ENCODE results near the gene MYCBP2.

Gene MYCBP2

GRCh38 chr13:77180011-77180410 is 146.9 kb downstream of the MYCBP2 start:
- DNase-seq: no peak
- H3K36me3 ChIP-seq: peaks cover 59 to 77% (median 62%) of the 10 kb centered on the region in 3 donors
- TF ChIP-seq CTCF (IDR thresholded peaks at IDR 0.05): no peak
- H3K27ac ChIP-seq: no peak overlapping the region
- no peaks in the 10 kb centered on the region for H3K4me1 ChIP-seq
- intact Hi-C loops (cut with DNase I; ENCODE audit: low total_unique reads): loop anchor here (10.0 kb wide), 1 partner anchor 125 kb away; no protein-coding TSS in a partner anchor
- no peaks in the 10 kb centered on the region for H3K9me3 ChIP-seq
- H3K27me3 ChIP-seq: no peaks in the 10 kb centered on the region
- H3K4me3 ChIP-seq: no peak overlapping the region

- no peak for TF ChIP-seq CTCF (IDR thresholded peaks at IDR 0.05)
- H3K9me3 ChIP-seq: no peaks in the 10 kb centered on the region
Observed at GRCh38 chr13:77177646-77178045, 149.2 kb downstream of the MYCBP2 start.

GRCh38 chr13:77176350-77176749 is 150.5 kb downstream of the MYCBP2 start:
- TF ChIP-seq CTCF (IDR thresholded peaks at IDR 0.05): no peak
- no peak for DNase-seq
- H3K36me3 ChIP-seq: peaks cover 72 to 82% (median 77%) of the 10 kb centered on the region in 3 donors
- H3K4me1 ChIP-seq: no peaks in the 10 kb centered on the region
- no peak overlapping the region for H3K27ac ChIP-seq
- no peaks in the 10 kb centered on the region for H3K27me3 ChIP-seq
- H3K9me3 ChIP-seq: no peaks in the 10 kb centered on the region
- intact Hi-C loops (cut with DNase I; ENCODE audit: low total_unique reads): no loop called here
- no peak overlapping the region for H3K4me3 ChIP-seq

More at GRCh38 chr13:77177646-77178045, 149.2 kb downstream of the MYCBP2 start:
- intact Hi-C loops (cut with DNase I; ENCODE audit: low total_unique reads): no loop called here
- Histone ChIP-seq H3K27ac (no peak overlapping the region), H3K27me3 (no peaks in the 10 kb centered on the region), H3K4me3 (no peak overlapping the region), H3K36me3 (peaks cover 68 to 79% (median 72%) of the 10 kb centered on the region in 3 donors), H3K4me1 (no peaks in the 10 kb centered on the region)
- DNase-seq: no peak

GRCh38 chr13:77172650-77173049 is 154.2 kb downstream of the MYCBP2 start:
- Histone ChIP-seq H3K27ac (no peak overlapping the region), H3K4me1 (no peaks in the 10 kb centered on the region), H3K36me3 (peaks cover 70 to 79% (median 78%) of the 10 kb centered on the region in 3 donors), H3K4me3 (no peak overlapping the region), H3K9me3 (no peaks in the 10 kb centered on the region), H3K27me3 (no peaks in the 10 kb centered on the region)
- no peak for DNase-seq
- intact Hi-C loops (cut with DNase I; ENCODE audit: low total_unique reads): no loop called here
- TF ChIP-seq CTCF (IDR thresholded peaks at IDR 0.05): no peak

- DNase-seq: no peak
- Histone ChIP-seq H3K9me3 (no peaks in the 10 kb centered on the region), H3K36me3 (peaks cover 69 to 84% (median 77%) of the 10 kb centered on the region in 3 donors), H3K4me3 (no peak overlapping the region), H3K27me3 (no peaks in the 10 kb centered on the region), H3K27ac (no peak overlapping the region), H3K4me1 (no peaks in the 10 kb centered on the region)
- TF ChIP-seq CTCF (IDR thresholded peaks at IDR 0.05): no peak
- intact Hi-C loops (cut with DNase I; ENCODE audit: low total_unique reads): no loop called here
Observed at GRCh38 chr13:77171451-77171850, 155.4 kb downstream of the MYCBP2 start.

- DNase-seq: no peak
Observed at GRCh38 chr13:77168237-77168636, 158.7 kb downstream of the MYCBP2 start.

More at GRCh38 chr13:77168237-77168636, 158.7 kb downstream of the MYCBP2 start:
- H3K36me3 ChIP-seq: peaks cover 70 to 90% (median 85%) of the 10 kb centered on the region in 3 donors
- H3K9me3 ChIP-seq: no peaks in the 10 kb centered on the region
- TF ChIP-seq CTCF (IDR thresholded peaks at IDR 0.05): no peak
- no peak overlapping the region for H3K27ac ChIP-seq
- intact Hi-C loops (cut with DNase I; ENCODE audit: low total_unique reads): no loop called here
- no peak overlapping the region for H3K4me3 ChIP-seq
- no peaks in the 10 kb centered on the region for H3K27me3 ChIP-seq
- H3K4me1 ChIP-seq: no peaks in the 10 kb centered on the region

Measured in tibial artery (tissue), 4 donors.